Measurements from ENCODE around the gene PEA15. TPM values are rescaled to one million over a fixed set of nuclear protein-coding genes. Genes with fewer than 3 reads are reported as not detected.

The PEA15 gene
- total and polyA plus RNA-seq, 2 of the 8 experiments (the other 6 are each of a cell fraction or from before 2014, with no cell fraction given), result 71.3 to 75.1 TPM

GRCh38 chr1:160196143-160196542 lies 9.0 kb upstream of the PEA15 start:
- H3K79me2 ChIP-seq (ENCODE audit: control insufficient read depth in 1 of 2, insufficient read depth in 2 of 2, low read length in 2 of 2), result no peaks in the 10 kb centered on the region
- no peak overlapping the region for H3K14ac ChIP-seq (ENCODE audit: insufficient read length)
- no peak overlapping the region for H2AFZ ChIP-seq (ENCODE audit: low read length)
- H2BK5ac ChIP-seq (ENCODE audit: low read depth, low read length), result no peak overlapping the region
- WGBS, 2 experiments (ENCODE audit: extremely low coverage in 1 of 2, insufficient coverage in 1 of 2, insufficient read length in 1 of 2, insufficient replicate concordance in 2 of 2, low coverage in 1 of 2, low lambda C conversion rate in 2 of 2, missing lambda C conversion rate in 1 of 2), result 88% methylated on average over 4 of the region's 4 CpGs; no CpG with 5 or more reads in 1 of the 2 experiments
- no peak overlapping the region for H2BK15ac ChIP-seq (ENCODE audit: low read length)
- POLR2A ChIA-PET (ENCODE audit: partially characterized antibody), result interaction anchor here (1.0 to 2.1 kb wide), 7 partner anchors 11 to 111 kb away, joined by 3 to 8 read pairs (median 4); no protein-coding TSS in a partner anchor
- peaks cover 4% of the 10 kb centered on the region; the same call in 1 of the 2 replicates for H3K79me1 ChIP-seq (ENCODE audit: low read depth, low read length)
- H4K91ac ChIP-seq (replicated peaks; ENCODE audit: insufficient read length, low read length), result no peak overlapping the region
- no peaks in the 10 kb centered on the region for H3K9me3 ChIP-seq (ENCODE audit: insufficient read depth in 2 of 2, low read depth in 1 of 2, low read length in 1 of 2)
- no peak overlapping the region for H4K8ac ChIP-seq (ENCODE audit: extremely low read depth, insufficient read depth, low read length)
- no peak overlapping the region for H3K4me3 ChIP-seq (ENCODE audit: extremely low read depth in 1 of 4, insufficient read depth in 2 of 4, low read depth in 3 of 4, low read length in 4 of 4)
- H2AK5ac ChIP-seq (ENCODE audit: low read depth, low read length), result no peak overlapping the region
- DNase-seq (ENCODE audit: low read depth in 1 of 2, low spot score in 2 of 2), result no peak
- no peak overlapping the region for H2BK20ac ChIP-seq (ENCODE audit: low read length)
- H3K27ac ChIP-seq (ENCODE audit: low read depth, low read length), result no peak overlapping the region
- H4K5ac ChIP-seq (ENCODE audit: insufficient read length, low read depth, low read length), result no peak overlapping the region
- peaks cover 10% of the 10 kb centered on the region for H3K23me2 ChIP-seq (ENCODE audit: low read depth, low read length)
- no peak overlapping the region for H3K23ac ChIP-seq (ENCODE audit: insufficient read length)
- TF ChIP-seq TEAD4 (IDR thresholded peaks at IDR 0.05; ENCODE audit: low read depth, low read length), result no peak
- no peak for TF ChIP-seq SP2 (IDR thresholded peaks at IDR 0.05; ENCODE audit: low read length)
- TF ChIP-seq SAP30 (IDR thresholded peaks at IDR 0.05; ENCODE audit: insufficient read depth, insufficient replicate concordance, low read length), result no peak
- TF ChIP-seq SUZ12 (IDR thresholded peaks at IDR 0.05; ENCODE audit: low read length), result no peak
- no peak for TF ChIP-seq EGR1 (IDR thresholded peaks at IDR 0.05; ENCODE audit: borderline replicate concordance, low read depth, low read length)
- no peak for TF ChIP-seq NANOG (IDR thresholded peaks at IDR 0.05; ENCODE audit: insufficient read depth, low read depth, low read length, poor library complexity, severe bottlenecking)
- no peak for TF ChIP-seq CBX5 (IDR thresholded peaks at IDR 0.05; ENCODE audit: low read depth, low read length)
- TF ChIP-seq RNF2 (IDR thresholded peaks at IDR 0.05; ENCODE audit: borderline replicate concordance, low read depth, low read length, missing control alignments, poor library complexity, severe bottlenecking), result no peak
- no peak for TF ChIP-seq RFX5 (IDR thresholded peaks at IDR 0.05; ENCODE audit: borderline replicate concordance, low read depth, low read length)
- TF ChIP-seq ZNF274 (IDR thresholded peaks at IDR 0.05; ENCODE audit: borderline replicate concordance, extremely low read depth, low read length), result no peak
- TF ChIP-seq RXRA (IDR thresholded peaks at IDR 0.05; ENCODE audit: insufficient read depth, low read depth, low read length), result no peak
- no peak for TF ChIP-seq FOSL1 (IDR thresholded peaks at IDR 0.05; ENCODE audit: insufficient read depth, low read depth, low read length)
- no peak for TF ChIP-seq SP4 (IDR thresholded peaks at IDR 0.05; ENCODE audit: low read length)
- H3K4me1 ChIP-seq (replicated peaks in 1 of 4; ENCODE audit: control insufficient read depth in 3 of 4, insufficient read depth in 4 of 4, low read length in 3 of 4), result peaks cover 0 to 20% (median 6%) of the 10 kb centered on the region in 4 experiments; a peak in 6 of 7 replicates
- no peak for FAIRE-seq
- no peak overlapping the region for H3K4me2 ChIP-seq (ENCODE audit: insufficient read depth in 1 of 2, low read depth in 2 of 2, low read length in 2 of 2)
- H2BK12ac ChIP-seq (ENCODE audit: low read depth, low read length), result peak overlapping the region; percentile 77; the same call in 1 of the 2 replicates
- no peak overlapping the region for H2BK120ac ChIP-seq (replicated peaks; ENCODE audit: low read depth, low read length)
- no peak overlapping the region for H3K18ac ChIP-seq (ENCODE audit: extremely low read depth, low read length)
- no peak overlapping the region for H3K4ac ChIP-seq (replicated peaks; ENCODE audit: insufficient read length, low read depth, low read length)
- CTCF ChIA-PET (ENCODE audit: partially characterized antibody), result interaction anchor here (0.7 to 20.4 kb wide), 17 partner anchors 12 to 111 kb away, joined by 3 to 257 read pairs (median 4); no protein-coding TSS in a partner anchor
- peaks cover 0 to 9% of the 10 kb centered on the region in 2 experiments for H4K20me1 ChIP-seq (replicated peaks in 1 of 2; ENCODE audit: control insufficient read depth in 1 of 2, insufficient read depth in 2 of 2, low read length in 2 of 2)
- H3K9ac ChIP-seq (replicated peaks in 1 of 4; ENCODE audit: extremely low read depth in 1 of 4, low read depth in 3 of 4, low read length in 3 of 4), result no peak overlapping the region
- no peaks in the 10 kb centered on the region; a peak in 1 of 7 replicates for H3K27me3 ChIP-seq (replicated peaks in 1 of 4; ENCODE audit: control insufficient read depth in 3 of 4, extremely low read depth in 1 of 4, insufficient read depth in 3 of 4, low read length in 3 of 4)
- H3K36me3 ChIP-seq (ENCODE audit: control insufficient read depth in 2 of 4, insufficient read depth in 4 of 4, low read length in 3 of 4), result no peaks in the 10 kb centered on the region; a peak in 1 of 8 replicates
- H3K56ac ChIP-seq (replicated peaks; ENCODE audit: insufficient read length, low read depth, low read length), result no peak overlapping the region
